ENCODE data around the gene RECK. TPM values are rescaled to one million over a fixed set of nuclear protein-coding genes. Genes with fewer than 3 reads are reported as not detected.

The RECK gene
- total RNA-seq, 1 donor from 2014 or later, result 10.3 TPM

Other genes starting within 250 kb of the RECK start
- gene NPR2, start 245.3 kb upstream of the RECK start, total RNA-seq, result 21.8 TPM
- gene SPAG8, start 224.7 kb upstream of the RECK start, total RNA-seq, result 6.4 TPM
- 40.5 TPM for gene HINT2, start 221.9 kb upstream of the RECK start, total RNA-seq
- 0.26 TPM for gene FAM221B, start 208.2 kb upstream of the RECK start, total RNA-seq
- 32.3 TPM for gene TMEM8B, start 207.7 kb upstream of the RECK start, total RNA-seq
- not detected for gene OR13J1, start 166.5 kb upstream of the RECK start, total RNA-seq
- 7.2 TPM for gene HRCT1, start 130.7 kb upstream of the RECK start, total RNA-seq
- gene SPAAR, start 127.4 kb upstream of the RECK start, total RNA-seq, result 1.9 TPM
- gene OR2S2, start 78.8 kb upstream of the RECK start, total RNA-seq, result not detected
- 16.3 TPM for gene GLIPR2, start 99.8 kb downstream of the RECK start, total RNA-seq
- gene CCIN, start 132.5 kb downstream of the RECK start, total RNA-seq, result not detected
- 170 TPM for gene CLTA, start 154.0 kb downstream of the RECK start, total RNA-seq
- 19.3 TPM for gene GNE, start 221.5 kb downstream of the RECK start, total RNA-seq

Data from ureter (tissue), 1 donor.